HUDEP-2 (cell line): ENCODE results near the gene CEP170B.
"Not testable (repeated sequence)": the region's sequence is repeated elsewhere in the genome, so short reads cannot be mapped to it uniquely, and the experiment has no call there.

ENCODE experiments used
- DNase-seq, 76 experiments: peaks; one replicate each; lab custom pipeline; 2025; ENCODE audit not compliant: unreplicated experiment in 76 of 76; lab: John Stamatoyannopoulos, UW

Gene CEP170B

DNA sequence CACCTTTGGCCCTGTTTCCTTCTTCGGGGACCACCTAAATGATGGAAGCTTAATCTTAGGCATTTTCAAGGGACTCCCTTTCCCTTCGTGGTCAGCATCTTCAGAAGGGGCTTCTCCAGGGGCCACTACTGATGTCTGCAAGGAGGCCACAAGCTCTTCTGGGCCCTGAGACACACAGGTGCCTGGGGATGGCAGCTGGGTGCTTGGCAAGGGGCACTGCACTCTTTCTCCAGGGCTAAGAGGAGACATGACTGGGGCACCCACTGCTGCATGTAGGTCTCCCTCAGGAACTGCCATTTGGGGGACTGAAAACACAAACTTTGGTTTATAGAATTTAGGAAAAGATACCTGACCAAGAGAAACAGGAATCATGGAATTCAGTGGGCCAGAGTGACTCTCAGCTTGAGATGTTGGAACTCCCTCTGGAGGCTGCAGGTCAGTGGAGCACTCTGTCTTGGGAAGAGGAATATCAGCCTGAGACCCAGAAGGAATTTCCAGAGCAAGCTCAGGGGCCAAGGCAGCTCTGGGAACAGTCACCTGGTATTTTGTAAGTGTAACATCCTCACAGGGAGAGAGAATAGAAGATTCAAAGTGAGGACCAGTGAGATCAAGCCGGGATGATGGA lies 75.6 kb downstream of the CEP170B start:
- DNase-seq, result no peak

- no peak for DNase-seq
These were observed 76.7 kb downstream of the CEP170B start for GRCh38 chr14:104941508-104942365.

DNA sequence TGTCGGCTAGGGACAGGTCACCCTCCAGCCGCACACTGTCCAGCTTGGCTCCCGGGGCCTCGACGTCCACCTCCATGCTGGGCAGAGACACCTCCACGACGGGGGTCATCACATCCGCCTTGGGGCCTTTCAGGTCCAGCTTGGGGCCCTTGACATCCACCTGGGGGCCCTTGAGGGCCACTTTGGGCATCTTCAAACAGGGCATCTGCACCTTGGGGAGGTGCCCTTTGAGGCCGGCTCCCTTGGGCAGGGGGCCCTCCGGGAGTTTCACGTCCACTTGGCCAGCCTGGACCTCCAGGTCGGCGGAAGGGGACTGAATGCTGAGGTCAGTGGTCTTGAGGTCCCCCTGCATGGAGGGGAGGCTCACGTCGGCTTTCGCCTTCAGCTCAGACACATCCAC lies 77.5 kb downstream of the CEP170B start:
- DNase-seq, result no peak

DNA sequence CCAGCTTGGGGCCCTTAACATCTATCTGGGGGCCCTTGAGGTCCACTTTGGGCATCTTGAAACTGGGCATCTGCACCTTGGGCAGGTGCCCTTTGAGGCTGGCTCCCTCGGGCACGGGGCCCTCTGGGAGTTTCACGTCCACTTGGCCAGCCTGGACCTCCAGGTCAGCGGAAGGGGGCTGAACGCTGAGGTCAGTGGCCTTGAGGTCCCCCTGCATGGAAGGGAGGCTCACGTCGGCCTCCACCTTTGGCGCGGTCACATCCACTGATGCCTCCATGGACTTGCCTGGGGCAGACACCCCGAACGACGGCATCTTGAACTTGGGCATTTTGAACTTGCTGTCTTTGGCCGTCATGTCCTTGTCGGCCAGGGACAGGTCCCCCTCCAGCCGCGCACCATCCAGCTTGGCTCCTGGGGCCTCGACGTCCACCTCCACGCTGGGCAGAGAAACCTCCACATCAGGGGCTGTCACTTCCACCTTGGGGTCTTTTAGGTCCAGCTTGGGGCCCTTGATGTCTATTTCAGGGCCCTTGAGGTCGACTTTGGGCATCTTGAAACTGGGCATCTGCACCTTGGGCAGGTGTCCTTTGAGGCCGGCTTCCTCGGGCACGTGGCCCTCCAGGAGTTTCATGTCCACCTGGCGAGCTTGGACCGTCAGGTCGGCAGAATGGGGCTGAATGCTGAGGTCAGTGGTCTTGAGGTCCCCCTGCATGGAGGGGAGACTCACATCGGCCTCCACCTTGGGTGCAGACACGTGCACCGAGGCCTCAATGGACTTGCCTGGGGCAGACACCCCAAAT lies 78.3 kb downstream of the CEP170B start:
- DNase-seq, result not testable (repeated sequence)

DNA sequence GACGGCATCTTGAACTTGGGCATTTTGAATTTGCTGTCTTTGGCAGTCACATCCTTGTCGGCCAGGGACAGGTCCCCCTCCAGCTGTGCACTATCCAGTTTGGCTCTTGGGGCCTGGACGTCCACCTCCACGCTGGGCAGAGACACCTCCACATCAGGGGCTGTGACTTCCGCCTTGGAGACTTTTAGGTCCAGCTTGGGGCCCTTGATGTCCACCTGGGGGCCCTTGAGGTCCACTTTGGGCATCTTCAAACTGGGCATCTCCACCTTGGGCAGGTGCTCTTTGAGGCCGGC lies 78.9 kb downstream of the CEP170B start:
- DNase-seq, result not testable (repeated sequence)

- not testable (repeated sequence) for DNase-seq
These were observed 79.6 kb downstream of the CEP170B start for GRCh38 chr14:104944436-104945205.

GRCh38 chr14:104945266-104945665 lies 80.2 kb downstream of the CEP170B start:
- DNase-seq, result not testable (repeated sequence)
